Heart right ventricle (tissue), 16 donors: ENCODE results near the gene CLDN15. TPM values are rescaled to one million over a fixed set of nuclear protein-coding genes. Genes with fewer than 3 reads are reported as not detected.

Experiments
- ATAC-seq, 8 donors: fragments of 200-7000 bp; cut with Tn5 transposase; one replicate each; pipeline ENCODE4 v1.9.1; 2020; ENCODE audit warnings: mild to moderate bottlenecking in 8 of 8, moderate library complexity in 8 of 8, moderate number of reproducible peaks in 1 of 8
- DNase-seq, 2 donors: peaks; one replicate each; pipeline ENCODE4 v3.0.0-alpha.2; 2020
- H3K27ac ChIP-seq, 10 donors: fragments of 200-600 bp; sonication (generic) in 2 of 10; one replicate each; pipeline versions ENCODE4 v1.5.0 to v1.8.0; 2020 to 2022; ENCODE audit warnings: mild to moderate bottlenecking in 3 of 10
- H3K27me3 ChIP-seq, 7 donors: fragments of 200-600 bp; one replicate each; pipeline ENCODE4 v1.8.0; 2021 to 2022; ENCODE audit warnings: mild to moderate bottlenecking in 2 of 7
- H3K36me3 ChIP-seq, 9 donors: fragments of 200-600 bp; sonication (generic) in 1 of 9; one replicate each; pipeline versions ENCODE4 v1.5.0 to v1.8.0; 2020 to 2022; ENCODE audit warnings: mild to moderate bottlenecking in 2 of 9
- H3K4me1 ChIP-seq, 9 donors: fragments of 200-600 bp; sonication (generic) in 1 of 9; one replicate each; pipeline versions ENCODE4 v1.5.0 to v1.8.0; 2020 to 2022; ENCODE audit warnings: mild to moderate bottlenecking in 4 of 9
- H3K4me3 ChIP-seq, 10 donors: fragments of 200-600 bp; sonication (generic) in 2 of 10; one replicate each; pipeline versions ENCODE4 v1.5.0 to v1.8.0; 2020 to 2022; ENCODE audit warnings: mild to moderate bottlenecking in 7 of 10, moderate library complexity in 2 of 10
- H3K9me3 ChIP-seq, 11 donors: fragments of 200-600 bp in 10 of 11; sonication (generic) in 2 of 11; one replicate each; pipeline versions ENCODE4 v1.5.0 to v1.8.0; 2013 to 2022; ENCODE audit warnings: mild to moderate bottlenecking in 2 of 11, control low read depth in 1 of 11, moderate library complexity in 1 of 11
- WGBS, 2 donors: extraction: QIAGEN DNeasy Blood & Tissue Kit; methylation state at CpG; one replicate each; pipeline ENCODE4 v1.1.7; 2013; ENCODE audit warnings: inconsistent platforms in 1 of 2; 5-methylcytosine and 5-hydroxymethylcytosine counted together
- intact Hi-C, 10 donors: fragments of 100-400 bp; cut with DNase I; formaldehyde crosslinking; loops; one replicate each; pipeline versions ENCODE4 v1.11.1 to v1.14.2; 2022
- polyA plus RNA-seq, 2 donors: library from polyadenylated mRNA; stranded (reverse); fragments of 200-250 nt; gene quantifications; one replicate each; pipeline ENCODE4 v1.2.3, GENCODE V29; 2013
- total RNA-seq, 10 donors: library from RNA; stranded (reverse); fragmentation: NEBNext Ultra II Directional in 3 of 10; extraction: Animal tissue kit (Norgen Biotek cat#: 25700) in 3 of 10; gene quantifications; one replicate each; pipeline versions ENCODE4 v1.2.1 to v1.2.4, GENCODE V29; 2021 to 2023
- TF ChIP-seq, protein P1 (sequence below), 9 donors: fragments of 200-600 bp; sonication (generic) in 2 of 9; IDR thresholded peaks; one replicate each; pipeline versions ENCODE4 v1.5.0 to v1.8.0; 2021 to 2022; ENCODE audit warnings: antibody characterized with exemption in 9 of 9, mild to moderate bottlenecking in 5 of 9, moderate library complexity in 1 of 9
- donor health status: Arrhythmogenic right ventricular cardiomyopathy.
- donor health status: ischemic (EF 13 %, LVEDD 7.1; RV severe dilation, severe dysfunction).
- donor health status: healthy with polysubstance abuse.
- donor health status: DM: no; HTN: yes; CAD: no.
- donor health status: DM: no; HTN: no; CAD: no.
- donor health status: ischemic (EF 25% LVEDD 6.9; RV normal size, moderate dysfunction).
- donor health status: ischemic (EF 25% LVEDD 5.7; RV mildly dilated, moderate dysfunction).
- donor health status: healthy.
- donor health status: DM: yes; HTN: yes; CAD: no.
- donor health status: Ischemic cardiomyopathy.
- donor health status: ischemic (EF 35%, LVEDD 5.7; RV mildly dilated, moderate dysfunction).
- donor health status: nonischemic (EF 11% LVEDD 7.7; RV severe dilation, severe dysfunction).
- donor health status: DM: yes; HTN: yes; CAD: no.
- donor health status: PGD.
- donor health status: ischemic (EF 29% LVEDD 5.4; RV normal size, mild dysfunction).
- donor health status: nonischemic (EF 23%, LVEDD 6.1; RV moderate dilation, normal function).

The CLDN15 gene
- total and polyA plus RNA-seq, 12 donors: 1.2 to 5.4 (median 2.0) TPM

DNA sequence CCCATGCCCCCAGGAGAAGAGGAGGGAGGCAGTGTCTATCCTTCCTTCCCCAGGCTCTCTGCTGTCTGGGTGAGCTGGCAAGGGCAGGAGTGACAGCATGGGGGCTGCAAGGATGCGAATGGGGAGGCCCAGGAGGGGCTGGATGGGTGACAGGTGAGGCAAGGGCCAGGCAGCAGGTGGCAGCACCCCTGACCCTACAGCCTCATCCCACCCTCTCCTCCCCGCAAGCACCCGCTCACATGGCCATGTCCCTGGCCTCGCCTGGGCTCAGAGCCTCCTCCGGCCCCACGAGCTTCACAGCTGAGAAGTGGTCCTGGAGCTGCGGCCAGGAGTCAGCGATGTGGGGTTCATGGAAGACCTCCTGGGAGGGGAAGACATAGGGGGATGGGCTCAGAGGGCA is 25.6 kb downstream of the CLDN15 start:
- 94% methylated on average over 8 of the region's 8 CpGs for WGBS, 2 donors
- no peaks in the 10 kb centered on the region for H3K9me3 ChIP-seq
- no peak overlapping the region for H3K4me3 ChIP-seq
- intact Hi-C loops: no loop called here
- no peak overlapping the region for H3K27ac ChIP-seq
- H3K36me3 ChIP-seq: peaks cover 0 to 91% (median 23%) of the 10 kb centered on the region in 9 donors
- DNase-seq: no peak
- ATAC-seq: no peak
- TF ChIP-seq, protein P1, sequence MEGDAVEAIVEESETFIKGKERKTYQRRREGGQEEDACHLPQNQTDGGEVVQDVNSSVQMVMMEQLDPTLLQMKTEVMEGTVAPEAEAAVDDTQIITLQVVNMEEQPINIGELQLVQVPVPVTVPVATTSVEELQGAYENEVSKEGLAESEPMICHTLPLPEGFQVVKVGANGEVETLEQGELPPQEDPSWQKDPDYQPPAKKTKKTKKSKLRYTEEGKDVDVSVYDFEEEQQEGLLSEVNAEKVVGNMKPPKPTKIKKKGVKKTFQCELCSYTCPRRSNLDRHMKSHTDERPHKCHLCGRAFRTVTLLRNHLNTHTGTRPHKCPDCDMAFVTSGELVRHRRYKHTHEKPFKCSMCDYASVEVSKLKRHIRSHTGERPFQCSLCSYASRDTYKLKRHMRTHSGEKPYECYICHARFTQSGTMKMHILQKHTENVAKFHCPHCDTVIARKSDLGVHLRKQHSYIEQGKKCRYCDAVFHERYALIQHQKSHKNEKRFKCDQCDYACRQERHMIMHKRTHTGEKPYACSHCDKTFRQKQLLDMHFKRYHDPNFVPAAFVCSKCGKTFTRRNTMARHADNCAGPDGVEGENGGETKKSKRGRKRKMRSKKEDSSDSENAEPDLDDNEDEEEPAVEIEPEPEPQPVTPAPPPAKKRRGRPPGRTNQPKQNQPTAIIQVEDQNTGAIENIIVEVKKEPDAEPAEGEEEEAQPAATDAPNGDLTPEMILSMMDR (IDR thresholded peaks at IDR 0.05): no peak
- peaks cover 0 to 22% (median 15%) of the 10 kb centered on the region in 9 donors for H3K4me1 ChIP-seq
- no peaks in the 10 kb centered on the region for H3K27me3 ChIP-seq

DNA sequence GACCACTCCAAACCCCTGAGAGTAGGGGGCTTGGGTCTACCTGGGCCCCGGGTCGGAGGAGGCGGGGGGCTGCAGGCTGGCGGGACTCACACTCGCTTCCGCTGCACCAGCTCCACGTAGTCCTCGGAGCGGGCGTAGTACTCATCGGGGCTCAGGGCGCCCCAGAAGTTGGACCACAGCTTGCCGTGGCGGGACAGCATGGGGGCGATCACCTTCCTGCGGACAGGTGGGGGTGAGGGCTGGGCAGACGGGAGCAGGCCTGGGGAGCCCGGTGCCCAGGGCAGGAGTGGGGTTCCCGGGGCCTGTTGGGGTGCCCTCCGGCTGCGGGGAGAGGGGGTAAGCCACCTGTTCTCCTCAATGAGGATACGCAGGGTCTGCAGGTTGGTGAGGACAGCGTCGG is 26.1 kb downstream of the CLDN15 start:
- no peak for DNase-seq
- TF ChIP-seq, protein P1 (IDR thresholded peaks at IDR 0.05): no peak
- Histone ChIP-seq H3K9me3 (no peaks in the 10 kb centered on the region), H3K27me3 (no peaks in the 10 kb centered on the region), H3K27ac (no peak overlapping the region), H3K4me3 (no peak overlapping the region), H3K36me3 (peaks cover 0 to 96% (median 23%) of the 10 kb centered on the region in 9 donors), H3K4me1 (peaks cover 0 to 17% (median 10%) of the 10 kb centered on the region in 9 donors)
- intact Hi-C loops: no loop called here
- 96 to 97% methylated on average over 24 of the region's 24 CpGs for WGBS, 2 donors
- ATAC-seq: no peak

DNA sequence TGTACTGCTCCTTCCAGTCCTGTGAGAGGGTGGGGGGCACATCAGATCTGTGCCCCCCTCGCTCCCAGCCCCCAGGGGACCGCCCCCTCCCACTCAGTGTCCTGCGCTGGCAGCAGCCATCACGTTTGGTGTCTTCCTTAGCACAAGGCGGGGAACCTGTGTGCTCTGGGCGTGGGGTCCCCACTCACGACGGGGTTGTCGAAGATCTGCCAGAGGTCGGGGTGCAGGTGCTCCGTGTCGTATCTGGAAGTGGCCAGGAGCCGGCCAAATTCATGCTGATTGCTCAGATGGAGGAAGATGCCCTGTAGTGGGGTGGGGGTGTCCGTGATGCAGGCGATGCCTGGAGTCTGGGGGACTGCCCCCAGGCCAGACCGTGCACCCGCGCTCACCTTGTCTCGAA is 27.5 kb downstream of the CLDN15 start:
- Histone ChIP-seq H3K9me3 (no peaks in the 10 kb centered on the region), H3K27ac (no peak overlapping the region), H3K4me1 (peaks cover 0 to 6% (median 0%) of the 10 kb centered on the region in 9 donors), H3K27me3 (peaks cover 0 to 1% (median 0%) of the 10 kb centered on the region in 7 donors), H3K4me3 (no peak overlapping the region), H3K36me3 (peaks cover 0 to 95% (median 23%) of the 10 kb centered on the region in 9 donors)
- ATAC-seq (no peak), DNase-seq (no peak)
- TF ChIP-seq, protein P1 (IDR thresholded peaks at IDR 0.05): no peak
- intact Hi-C loops: no loop called here
- 94 to 95% methylated on average over 19 of the region's 19 CpGs for WGBS, 2 donors

DNA sequence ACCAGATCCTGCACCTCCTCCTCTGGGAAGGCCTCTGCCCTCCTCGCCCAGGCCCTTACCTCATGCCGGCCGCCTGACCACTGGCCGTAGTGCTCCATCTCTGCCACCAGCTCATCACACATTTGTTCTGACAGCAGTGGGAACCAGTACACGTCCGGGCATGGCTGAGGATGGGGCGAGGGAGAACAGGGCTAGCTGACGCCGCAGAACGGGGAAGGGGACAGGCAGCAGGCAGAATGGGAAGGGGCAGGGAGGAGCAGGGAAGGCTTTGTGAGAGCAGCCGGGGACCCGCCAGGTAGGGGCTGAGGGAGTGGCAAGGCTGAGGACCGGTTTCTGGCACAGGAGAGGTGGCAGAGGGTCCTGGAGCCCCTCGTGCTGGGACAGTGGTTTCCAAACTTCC is 28.8 kb downstream of the CLDN15 start:
- no peak for ATAC-seq
- Histone ChIP-seq H3K9me3 (no peaks in the 10 kb centered on the region), H3K27me3 (peaks cover 0 to 8% (median 0%) of the 10 kb centered on the region in 7 donors), H3K4me3 (no peak overlapping the region), H3K36me3 (peaks cover 0 to 82% (median 23%) of the 10 kb centered on the region in 9 donors), H3K27ac (no peak overlapping the region), H3K4me1 (peaks cover 0 to 12% (median 0%) of the 10 kb centered on the region in 9 donors)
- TF ChIP-seq, protein P1 (IDR thresholded peaks at IDR 0.05): no peak
- 93 to 96% methylated on average over 14 of the region's 14 CpGs for WGBS, 2 donors
- intact Hi-C loops: no loop called here
- no peak for DNase-seq
